GM12878 (cell line): ENCODE data around the gene LURAP1L. TPM values are rescaled to one million over a fixed set of nuclear protein-coding genes. Genes with fewer than 3 reads are reported as not detected.

Source experiments
- polyA plus RNA-seq, 11 experiments: library from polyadenylated mRNA; depleted of rRNA in 4 of 11; unstranded in 6 of 11; stranded (reverse) in 5 of 11; fragments of >200 nt; fragmentation: Nextera tagmentation in 4 of 11; fragmentation: Illumina TruSeq in 1 of 11; extraction: Ambion mirVana in 4 of 11; extraction: Trizol in 1 of 11; gene quantifications; 1 replicate in 1 of 11; 2 replicates in 10 of 11; pipeline versions ENCODE4 v1.2.1 to v1.2.3, GENCODE V29; 2011 to 2016; ENCODE audit warnings: inconsistent platforms in 2 of 11, missing spikeins in 2 of 11, low read depth in 1 of 11
- small RNA-seq: library from RNA; depleted of rRNA; stranded (forward); fragments of <200 nt; gene quantifications from one replicate; pipeline ENCODE3, GENCODE V24; 2014
- total RNA-seq, 4 experiments: library from RNA; depleted of rRNA in 3 of 4; stranded (reverse); fragments of >200 nt in 3 of 4; fragmentation: Illumina TruSeq in 1 of 4; extraction: Trizol in 1 of 4; gene quantifications; 2 replicates each; pipeline versions ENCODE4 v1.2.1 to v1.2.3, GENCODE V29; 2013 to 2021

LURAP1L gene
- total and polyA plus RNA-seq, 10 of the 15 experiments (the other 5 are each of a cell fraction or from before 2014, with no cell fraction given): 0.19 to 3.7 (median 0.69) TPM

Small RNAs within 50 kb of the gene (small RNA-seq; reads per million reads assigned to genes)
- not detected for gene RN7SL849P

Other genes with a start within 250 kb of the LURAP1L start
- not detected in 2 replicates for gene TYRP1, start 81.6 kb upstream of the LURAP1L start, total RNA-seq (2014; rRNA removed)
- gene TYRP1, start 81.6 kb upstream of the LURAP1L start, total RNA-seq (2014; rRNA removed; fragmentation: Illumina TruSeq; extraction: Trizol): not detected in 2 replicates
- not detected in 2 replicates for gene TYRP1, start 81.6 kb upstream of the LURAP1L start, total RNA-seq (2021)
- gene TYRP1, start 81.6 kb upstream of the LURAP1L start, polyA plus RNA-seq (2011; rRNA removed): not detected in 2 replicates
- gene TYRP1, start 81.6 kb upstream of the LURAP1L start, polyA plus RNA-seq (2014; fragmentation: Illumina TruSeq; extraction: Trizol): 0.01 TPM in 1 of 2 replicates, not detected in the other
- gene TYRP1, start 81.6 kb upstream of the LURAP1L start, polyA plus RNA-seq (2014; fragmentation: Nextera tagmentation; extraction: Ambion mirVana): not detected
- not detected in 2 replicates for gene TYRP1, start 81.6 kb upstream of the LURAP1L start, polyA plus RNA-seq (2014; rRNA removed)
- gene TYRP1, start 81.6 kb upstream of the LURAP1L start, polyA plus RNA-seq (2016; fragmentation: Nextera tagmentation; extraction: Ambion mirVana): not detected